Colonic mucosa (tissue), 4 donors: ENCODE results near the gene SAFB. TPM values are rescaled to one million over a fixed set of nuclear protein-coding genes. Genes with fewer than 3 reads are reported as not detected.

Source experiments
- DNase-seq: peaks from one replicate; pipeline ENCODE4 v3.0.0-alpha.2; 2020
- H3K27ac ChIP-seq: fragments of 200-600 bp; one replicate; pipeline ENCODE4 v1.8.0; 2021
- H3K27me3 ChIP-seq: fragments of 200-600 bp; one replicate; pipeline ENCODE4 v1.8.0; 2021
- H3K36me3 ChIP-seq: fragments of 200-600 bp; one replicate; pipeline ENCODE4 v1.8.0; 2021
- H3K4me1 ChIP-seq: fragments of 200-600 bp; one replicate; pipeline ENCODE4 v1.8.0; 2021; ENCODE audit warnings: mild to moderate bottlenecking
- H3K4me3 ChIP-seq: fragments of 200-600 bp; one replicate; pipeline ENCODE4 v1.8.0; 2021
- H3K9ac ChIP-seq, 2 donors: one replicate each; pipeline ENCODE4 v1.7.0; 2013; ENCODE audit warnings: control low read depth in 2 of 2, low read depth in 2 of 2, low read length in 2 of 2
- H3K9me3 ChIP-seq: fragments of 200-600 bp; one replicate; pipeline ENCODE4 v1.8.0; 2021
- intact Hi-C: fragments of 100-400 bp; cut with DNase I; formaldehyde crosslinking; loops from one replicate; pipeline ENCODE4 v1.14.1; 2022
- total RNA-seq, 2 donors: library from RNA; stranded (reverse); fragmentation: NEBNext Ultra II Directional in 1 of 2; extraction: Animal tissue kit (Norgen Biotek cat#: 25700) in 1 of 2; gene quantifications; one replicate each; pipeline ENCODE4 v1.2.1, GENCODE V29; 2021
- TF ChIP-seq, protein P1 (sequence below): fragments of 200-600 bp; IDR thresholded peaks from one replicate; pipeline ENCODE4 v1.8.0; 2022; ENCODE audit warnings: antibody characterized with exemption, mild to moderate bottlenecking
- donor health status: healthy.
- donor health status: DM: no; HTN: no; CAD: no.
- donor health status: DM: no; HTN: no; CAD: no.

The SAFB gene
- total RNA-seq, 2 donors from 2014 or later: 56.1 to 120 TPM

DNA sequence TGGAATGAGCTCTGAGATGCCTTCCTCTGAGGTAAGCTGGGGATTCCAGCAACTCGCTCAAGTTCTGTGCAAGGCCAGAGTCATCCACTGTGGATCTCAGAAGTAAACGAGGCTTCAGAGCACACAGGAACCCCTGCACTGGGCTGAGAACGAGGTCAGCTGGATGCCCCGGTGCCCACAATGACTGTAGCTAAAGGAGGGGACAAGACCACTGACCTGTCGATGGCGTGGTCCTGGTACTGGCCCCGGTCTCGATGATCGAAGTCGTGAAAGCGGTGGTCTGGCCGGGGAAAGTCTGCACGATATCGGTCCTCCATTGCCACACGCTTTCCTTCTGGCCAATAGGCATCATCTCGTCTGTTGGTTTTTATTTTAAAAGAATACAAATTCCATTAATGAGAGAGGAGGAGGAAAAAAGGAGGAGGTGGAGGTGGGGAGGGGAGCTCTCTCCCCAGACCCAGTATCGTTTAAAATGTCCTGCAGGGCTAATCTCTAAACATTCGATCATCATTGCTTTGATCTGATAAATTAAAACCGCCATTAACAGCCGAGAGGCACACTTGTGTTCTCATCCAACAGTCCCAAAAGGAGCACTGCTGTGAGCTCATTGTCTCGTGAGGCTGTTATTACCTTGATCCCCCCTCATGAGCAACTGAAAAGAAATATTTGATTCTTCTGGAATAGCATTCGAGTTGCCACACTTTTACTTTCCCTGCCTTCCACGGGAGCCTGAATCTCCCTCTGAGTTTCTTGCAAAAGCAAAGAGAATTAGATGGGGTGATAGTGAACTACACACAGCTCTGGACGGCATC, 30.1 kb upstream of the SAFB start:
- Histone ChIP-seq H3K9ac (no peak overlapping the region), H3K4me3 (no peak overlapping the region), H3K27ac (no peak overlapping the region), H3K36me3 (peaks cover 28% of the 10 kb centered on the region), H3K27me3 (no peaks in the 10 kb centered on the region), H3K4me1 (no peaks in the 10 kb centered on the region), H3K9me3 (no peaks in the 10 kb centered on the region)
- TF ChIP-seq, protein P1, sequence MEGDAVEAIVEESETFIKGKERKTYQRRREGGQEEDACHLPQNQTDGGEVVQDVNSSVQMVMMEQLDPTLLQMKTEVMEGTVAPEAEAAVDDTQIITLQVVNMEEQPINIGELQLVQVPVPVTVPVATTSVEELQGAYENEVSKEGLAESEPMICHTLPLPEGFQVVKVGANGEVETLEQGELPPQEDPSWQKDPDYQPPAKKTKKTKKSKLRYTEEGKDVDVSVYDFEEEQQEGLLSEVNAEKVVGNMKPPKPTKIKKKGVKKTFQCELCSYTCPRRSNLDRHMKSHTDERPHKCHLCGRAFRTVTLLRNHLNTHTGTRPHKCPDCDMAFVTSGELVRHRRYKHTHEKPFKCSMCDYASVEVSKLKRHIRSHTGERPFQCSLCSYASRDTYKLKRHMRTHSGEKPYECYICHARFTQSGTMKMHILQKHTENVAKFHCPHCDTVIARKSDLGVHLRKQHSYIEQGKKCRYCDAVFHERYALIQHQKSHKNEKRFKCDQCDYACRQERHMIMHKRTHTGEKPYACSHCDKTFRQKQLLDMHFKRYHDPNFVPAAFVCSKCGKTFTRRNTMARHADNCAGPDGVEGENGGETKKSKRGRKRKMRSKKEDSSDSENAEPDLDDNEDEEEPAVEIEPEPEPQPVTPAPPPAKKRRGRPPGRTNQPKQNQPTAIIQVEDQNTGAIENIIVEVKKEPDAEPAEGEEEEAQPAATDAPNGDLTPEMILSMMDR: no peak
- intact Hi-C loops: no loop called here
- DNase-seq: no peak

DNA sequence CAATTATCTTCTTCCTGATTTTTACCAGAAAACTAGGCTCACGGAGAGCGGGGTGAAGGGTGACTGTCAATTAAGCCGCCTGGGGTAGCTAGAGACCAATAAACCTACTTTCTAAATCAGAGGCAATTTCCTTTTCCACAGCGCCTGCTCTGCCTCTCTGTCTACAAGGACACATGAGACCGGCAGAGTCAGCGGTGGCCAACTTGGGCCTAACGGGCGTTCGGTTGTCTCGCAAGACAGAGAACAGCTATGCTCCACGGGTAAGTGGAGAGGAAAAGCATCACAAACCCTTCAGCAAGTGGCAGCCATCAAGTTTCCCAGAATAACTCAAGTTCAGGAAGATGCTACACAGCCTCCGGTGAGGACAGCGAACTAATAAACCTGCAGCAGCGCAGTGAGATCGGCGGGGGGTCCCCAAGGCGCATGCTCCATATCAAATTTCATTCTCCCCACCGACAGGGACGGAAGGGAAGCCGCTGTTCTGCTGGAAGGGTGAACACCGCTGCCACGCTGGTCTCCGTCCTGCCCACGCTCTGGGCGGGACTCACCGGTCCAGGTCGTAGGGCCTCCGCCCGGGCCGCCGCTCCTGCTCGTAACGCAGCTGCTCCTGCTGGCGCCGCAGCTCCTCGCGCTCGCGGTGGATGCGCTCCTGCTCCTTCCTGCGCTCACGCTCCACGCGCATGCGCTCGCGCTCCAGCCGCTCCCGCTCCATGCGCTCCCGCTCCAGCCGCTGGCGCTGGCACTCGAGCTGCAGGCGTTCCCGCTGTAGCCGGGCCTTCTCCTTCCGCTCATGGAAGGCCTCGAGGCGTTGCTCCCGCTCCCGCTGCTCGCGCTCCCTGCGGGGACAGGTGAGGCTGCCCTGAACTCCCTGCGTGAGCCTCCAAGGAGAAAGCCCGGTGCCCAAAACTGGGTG, 29.3 kb upstream of the SAFB start:
- H3K27ac ChIP-seq: no peak overlapping the region
- H3K27me3 ChIP-seq: no peaks in the 10 kb centered on the region
- H3K36me3 ChIP-seq: peaks cover 31% of the 10 kb centered on the region
- no peaks in the 10 kb centered on the region for H3K9me3 ChIP-seq
- intact Hi-C loops: no loop called here
- TF ChIP-seq, protein P1: no peak
- no peak for DNase-seq
- no peak overlapping the region for H3K9ac ChIP-seq
- no peak overlapping the region for H3K4me3 ChIP-seq
- H3K4me1 ChIP-seq: no peaks in the 10 kb centered on the region

DNA sequence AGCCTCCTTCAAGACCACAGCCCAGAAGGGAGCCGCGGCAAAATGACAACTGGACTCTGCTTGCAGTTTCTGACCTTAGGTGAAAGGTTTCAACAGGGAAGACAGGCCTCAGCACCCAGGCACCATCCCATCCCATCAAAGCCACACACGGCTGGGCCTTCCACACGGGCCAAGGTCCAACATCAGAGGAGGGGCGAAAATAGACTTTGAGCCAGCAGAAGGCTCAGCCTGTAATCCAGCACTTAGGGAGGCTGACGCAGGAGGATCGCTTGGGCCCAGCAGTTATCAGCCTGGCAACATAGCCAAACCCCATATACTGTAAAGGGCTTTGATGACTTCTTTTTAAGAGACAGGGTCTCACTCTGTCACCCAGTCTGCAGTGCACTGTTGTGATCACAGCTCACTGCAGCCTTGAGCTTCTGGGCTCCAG, 28.3 kb upstream of the SAFB start:
- DNase-seq: no peak
- TF ChIP-seq, protein P1: no peak
- no peaks in the 10 kb centered on the region for H3K27me3 ChIP-seq
- H3K9ac ChIP-seq: no peak overlapping the region
- intact Hi-C loops: no loop called here
- H3K4me1 ChIP-seq: no peaks in the 10 kb centered on the region
- H3K4me3 ChIP-seq: no peak overlapping the region
- H3K9me3 ChIP-seq: no peaks in the 10 kb centered on the region
- H3K36me3 ChIP-seq: peaks cover 39% of the 10 kb centered on the region
- H3K27ac ChIP-seq: no peak overlapping the region

DNA sequence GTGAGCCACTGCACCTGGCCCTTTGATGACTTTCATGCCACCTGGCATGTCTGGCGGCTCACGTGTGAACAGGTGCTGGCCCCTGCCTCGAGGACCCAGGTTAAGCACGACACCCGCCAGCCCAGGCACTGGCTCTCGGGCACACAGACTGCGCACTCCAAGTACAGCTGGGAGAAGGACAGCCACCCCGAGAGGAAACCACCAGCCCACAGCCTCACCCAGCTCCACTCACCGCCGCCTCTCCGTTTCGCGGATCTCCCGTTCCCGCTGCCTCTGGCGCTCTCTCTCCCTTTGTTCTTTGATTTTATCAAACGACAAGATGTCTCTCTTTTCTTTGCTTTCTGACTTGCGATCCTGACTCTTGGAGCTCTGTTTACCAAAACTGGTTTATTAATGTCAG, 27.8 kb upstream of the SAFB start:
- H3K4me1 ChIP-seq: no peaks in the 10 kb centered on the region
- intact Hi-C loops: no loop called here
- no peak for DNase-seq
- no peak overlapping the region for H3K4me3 ChIP-seq
- H3K36me3 ChIP-seq: peaks cover 34% of the 10 kb centered on the region
- no peak overlapping the region for H3K27ac ChIP-seq
- no peaks in the 10 kb centered on the region for H3K27me3 ChIP-seq
- no peaks in the 10 kb centered on the region for H3K9me3 ChIP-seq
- no peak overlapping the region for H3K9ac ChIP-seq
- TF ChIP-seq, protein P1: no peak

DNA sequence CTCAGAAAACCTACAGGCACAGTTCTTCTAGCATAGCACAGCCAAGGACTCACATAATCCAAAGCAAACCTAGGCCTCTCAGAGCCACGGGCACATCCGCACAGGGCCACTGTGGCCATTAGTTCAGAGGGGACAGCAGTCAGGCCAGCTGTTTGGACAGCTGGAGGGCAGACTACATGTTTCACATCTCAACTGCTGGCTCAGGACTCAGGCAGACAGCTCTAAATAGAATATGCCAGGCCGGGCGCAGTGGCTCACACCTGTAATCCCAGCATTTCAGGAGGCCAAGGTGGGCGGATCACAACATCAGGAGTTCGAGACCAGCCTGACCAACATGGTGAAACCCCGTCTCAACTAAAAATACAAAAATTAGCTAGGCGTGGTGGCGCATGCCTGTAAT, 27.1 kb upstream of the SAFB start:
- H3K4me1 ChIP-seq: no peaks in the 10 kb centered on the region
- no peaks in the 10 kb centered on the region for H3K9me3 ChIP-seq
- no peak for DNase-seq
- no peak overlapping the region for H3K4me3 ChIP-seq
- no peak overlapping the region for H3K9ac ChIP-seq
- H3K27ac ChIP-seq: no peak overlapping the region
- intact Hi-C loops: no loop called here
- TF ChIP-seq, protein P1: no peak
- H3K27me3 ChIP-seq: no peaks in the 10 kb centered on the region
- peaks cover 33% of the 10 kb centered on the region for H3K36me3 ChIP-seq
